ENCODE data around the gene GCN1.

DNA sequence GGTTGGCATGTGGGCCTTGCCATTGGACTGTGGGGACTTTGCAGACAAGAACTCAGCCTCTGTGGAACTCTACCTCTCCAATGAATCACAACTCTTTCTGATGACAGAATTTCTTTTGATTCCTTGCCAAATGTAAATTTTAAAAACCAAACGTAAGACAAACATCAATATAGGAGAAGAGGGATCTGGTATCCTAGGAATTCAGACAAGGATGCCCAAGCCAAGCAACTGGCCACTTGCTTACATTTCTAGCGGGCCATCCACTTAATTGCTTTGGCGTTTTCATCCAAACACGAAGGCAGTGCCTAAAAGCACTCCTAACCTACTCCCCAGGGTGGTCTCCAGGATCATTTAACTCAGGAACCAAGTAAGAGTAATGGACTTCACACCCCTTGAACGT, 54.6 kb downstream of the GCN1 start:
- TF ChIP-seq, protein P1, sequence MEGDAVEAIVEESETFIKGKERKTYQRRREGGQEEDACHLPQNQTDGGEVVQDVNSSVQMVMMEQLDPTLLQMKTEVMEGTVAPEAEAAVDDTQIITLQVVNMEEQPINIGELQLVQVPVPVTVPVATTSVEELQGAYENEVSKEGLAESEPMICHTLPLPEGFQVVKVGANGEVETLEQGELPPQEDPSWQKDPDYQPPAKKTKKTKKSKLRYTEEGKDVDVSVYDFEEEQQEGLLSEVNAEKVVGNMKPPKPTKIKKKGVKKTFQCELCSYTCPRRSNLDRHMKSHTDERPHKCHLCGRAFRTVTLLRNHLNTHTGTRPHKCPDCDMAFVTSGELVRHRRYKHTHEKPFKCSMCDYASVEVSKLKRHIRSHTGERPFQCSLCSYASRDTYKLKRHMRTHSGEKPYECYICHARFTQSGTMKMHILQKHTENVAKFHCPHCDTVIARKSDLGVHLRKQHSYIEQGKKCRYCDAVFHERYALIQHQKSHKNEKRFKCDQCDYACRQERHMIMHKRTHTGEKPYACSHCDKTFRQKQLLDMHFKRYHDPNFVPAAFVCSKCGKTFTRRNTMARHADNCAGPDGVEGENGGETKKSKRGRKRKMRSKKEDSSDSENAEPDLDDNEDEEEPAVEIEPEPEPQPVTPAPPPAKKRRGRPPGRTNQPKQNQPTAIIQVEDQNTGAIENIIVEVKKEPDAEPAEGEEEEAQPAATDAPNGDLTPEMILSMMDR (conservative IDR thresholded peaks at IDR 0.05; ENCODE audit: low read length) = no peak
- TF ChIP-seq EZH2phosphoT487 (IDR thresholded peaks at IDR 0.05; ENCODE audit: borderline replicate concordance) = no peak

Data from Loucy (cell line).